Body of pancreas (tissue), 4 donors: ENCODE measurements around the gene RPS6KA1. TPM values are rescaled to one million over a fixed set of nuclear protein-coding genes. Genes with fewer than 3 reads are reported as not detected.

Experiments used
- ATAC-seq: fragments of 150-250 bp; one replicate; pipeline ENCODE4 v1.9.1; 2016
- DNase-seq, 4 donors: peaks; one replicate each; pipeline ENCODE4 v3.0.0-alpha.2; 2019
- H3K27ac ChIP-seq, 4 donors: fragments of 200-600 bp; sonication (generic); 1 replicate in 3 of 4; 2 replicates in 1 of 4; pipeline versions ENCODE4 v1.5.1 to v1.6.1; 2016 to 2019; ENCODE audit warnings: mild to moderate bottlenecking in 1 of 4, mixed read lengths in 1 of 4, moderate library complexity in 1 of 4
- H3K27me3 ChIP-seq, 2 donors: fragments of 200-600 bp; sonication (generic); one replicate each; pipeline ENCODE4 v1.6.0; 2016; ENCODE audit warnings: mild to moderate bottlenecking in 1 of 2
- H3K36me3 ChIP-seq, 2 donors: fragments of 200-600 bp; sonication (generic); replicated peaks in 1 of 2; 2 replicates each; pipeline ENCODE4 v1.5.1; 2016; ENCODE audit warnings: low read depth in 2 of 2; ENCODE audit not compliant: insufficient read depth in 1 of 2
- H3K4me1 ChIP-seq: fragments of 200-600 bp; sonication (generic); one replicate; pipeline ENCODE4 v1.6.0; 2016
- H3K4me3 ChIP-seq, 2 donors: fragments of 200-600 bp; sonication (generic); 1 replicate in 1 of 2; 2 replicates in 1 of 2; pipeline ENCODE4 v1.5.1; 2016 to 2019
- H3K9me3 ChIP-seq, 3 donors: fragments of 200-600 bp; sonication (generic); 1 replicate in 2 of 3; 2 replicates in 1 of 3; pipeline ENCODE4 v1.5.1; 2016
- CTCF ChIP-seq, 7 experiments: fragments of 450-650 bp in 4 of 7; fragments of 200-600 bp in 3 of 7; sonication (generic) in 3 of 7; IDR thresholded peaks; one replicate each; pipeline ENCODE4 v1.5.1; 2016 to 2019; ENCODE audit warnings: antibody characterized with exemption in 7 of 7
- POLR2A ChIP-seq, 3 donors: fragments of 450-650 bp; IDR thresholded peaks; one replicate each; pipeline ENCODE4 v1.6.1; 2016; ENCODE audit warnings: antibody characterized with exemption in 3 of 3, mild to moderate bottlenecking in 2 of 3
- WGBS, 2 donors: methylation state at CpG; one replicate each; pipeline ENCODE4 v1.1.5; 2017; 5-methylcytosine and 5-hydroxymethylcytosine counted together
- intact Hi-C: fragments of 100-400 bp; cut with DNase I; formaldehyde crosslinking; loops from one replicate; pipeline ENCODE4 v1.15.1; 2023
- total RNA-seq, 2 donors: library from RNA; depleted of rRNA; stranded (reverse); fragments of >200 nt; gene quantifications; one replicate each; pipeline ENCODE4 v1.1.0, GENCODE V29; 2016

Gene RPS6KA1
- total RNA-seq, 2 donors from 2014 or later: 20.1 to 30.4 TPM

GRCh38 chr1:26516987-26517765 is 12.4 kb upstream of the RPS6KA1 start:
- Histone ChIP-seq H3K4me3 (no peak overlapping the region), H3K27me3 (no peaks in the 10 kb centered on the region), H3K9me3 (no peaks in the 10 kb centered on the region), H3K27ac (no peak overlapping the region), H3K36me3 (no peaks in the 10 kb centered on the region), H3K4me1 (no peaks in the 10 kb centered on the region)
- ATAC-seq (no peak), DNase-seq (no peak)
- intact Hi-C loops: no loop called here
- WGBS, 2 donors: 77 to 82% methylated on average over 3 to 4 of the region's 4 CpGs
- no peak for TF ChIP-seq POLR2A (IDR thresholded peaks at IDR 0.05)
- no peak for TF ChIP-seq CTCF (IDR thresholded peaks at IDR 0.05)

GRCh38 chr1:26517766-26518049 is 11.9 kb upstream of the RPS6KA1 start:
- H3K4me1 ChIP-seq: no peaks in the 10 kb centered on the region
- TF ChIP-seq POLR2A (IDR thresholded peaks at IDR 0.05) (no peak), CTCF (IDR thresholded peaks at IDR 0.05) (no peak)
- no peak for DNase-seq
- H3K4me3 ChIP-seq: no peak overlapping the region
- ATAC-seq: no peak
- H3K27ac ChIP-seq: no peak overlapping the region
- no peaks in the 10 kb centered on the region for H3K9me3 ChIP-seq
- H3K27me3 ChIP-seq: no peaks in the 10 kb centered on the region
- no peaks in the 10 kb centered on the region for H3K36me3 ChIP-seq
- intact Hi-C loops: no loop called here
- WGBS, 2 donors: 75 to 92% methylated on average over 1 of the region's 1 CpG

GRCh38 chr1:26518355-26518754 is 11.2 kb upstream of the RPS6KA1 start:
- intact Hi-C loops: no loop called here
- DNase-seq (no peak), ATAC-seq (no peak)
- 88 to 94% methylated on average over 6 of the region's 6 CpGs for WGBS, 2 donors
- Histone ChIP-seq H3K4me1 (no peaks in the 10 kb centered on the region), H3K27ac (no peak overlapping the region), H3K36me3 (no peaks in the 10 kb centered on the region), H3K9me3 (no peaks in the 10 kb centered on the region), H3K27me3 (no peaks in the 10 kb centered on the region), H3K4me3 (no peak overlapping the region)
- TF ChIP-seq CTCF (IDR thresholded peaks at IDR 0.05): no peak
- no peak for TF ChIP-seq POLR2A (IDR thresholded peaks at IDR 0.05)

- 81 to 84% methylated on average over 5 of the region's 5 CpGs for WGBS, 2 donors
- no peak overlapping the region for H3K27ac ChIP-seq
- H3K36me3 ChIP-seq: no peaks in the 10 kb centered on the region
These were observed 9.2 kb upstream of the RPS6KA1 start for GRCh38 chr1:26520339-26520738.

More at GRCh38 chr1:26520339-26520738, 9.2 kb upstream of the RPS6KA1 start:
- no peaks in the 10 kb centered on the region for H3K4me1 ChIP-seq
- no peak overlapping the region for H3K4me3 ChIP-seq
- DNase-seq (no peak), ATAC-seq (no peak)
- TF ChIP-seq POLR2A (IDR thresholded peaks at IDR 0.05) (no peak), CTCF (IDR thresholded peaks at IDR 0.05) (no peak)
- intact Hi-C loops: no loop called here
- no peaks in the 10 kb centered on the region for H3K27me3 ChIP-seq
- H3K9me3 ChIP-seq: no peaks in the 10 kb centered on the region
